Progenitor cell of endocrine pancreas (in vitro differentiated cells): ENCODE data around the gene SLC35D3. TPM values are rescaled to one million over a fixed set of nuclear protein-coding genes. Genes with fewer than 3 reads are reported as not detected.

Source experiments
- DNase-seq: peaks from one replicate; pipeline ENCODE4 v3.0.0; 2021; ENCODE audit warnings: low spot score; ENCODE audit not compliant: unreplicated experiment
- H3K27ac Mint-ChIP-seq: 2 replicates; pipeline ENCODE4 v1.8.0; 2021; ENCODE audit warnings: mild to moderate bottlenecking, moderate library complexity, mixed read lengths
- H3K27me3 Mint-ChIP-seq: 2 replicates; pipeline ENCODE4 v1.8.0; 2021; ENCODE audit warnings: mixed read lengths
- H3K36me3 Mint-ChIP-seq: 2 replicates; pipeline ENCODE4 v1.8.0; 2022; ENCODE audit warnings: mixed read lengths; ENCODE audit not compliant: insufficient read depth
- H3K4me1 Mint-ChIP-seq: 2 replicates; pipeline ENCODE4 v1.8.0; 2021; ENCODE audit warnings: low read depth, mixed read lengths
- H3K4me3 Mint-ChIP-seq: 2 replicates; pipeline ENCODE4 v1.8.0; 2021; ENCODE audit warnings: low read depth, mild to moderate bottlenecking, moderate library complexity, mixed read lengths
- H3K9me3 Mint-ChIP-seq: 2 replicates; pipeline ENCODE4 v1.8.0; 2021; ENCODE audit warnings: low read depth, mixed read lengths
- total RNA-seq: library from RNA; stranded (reverse); gene quantifications from 2 replicates; pipeline ENCODE4 v1.2.1, GENCODE V29; 2021
- TF ChIP-seq, protein P1 (sequence below): fragments of 200-600 bp; sonication (generic); IDR thresholded peaks from one replicate; pipeline ENCODE4 v1.5.0; 2021; ENCODE audit warnings: antibody characterized with exemption, mild to moderate bottlenecking; ENCODE audit not compliant: unreplicated experiment

The SLC35D3 gene
- total RNA-seq, 1 donor from 2014 or later: not detected

- H3K36me3 Mint-ChIP-seq: no peaks in the 10 kb centered on the region
- no peaks in the 10 kb centered on the region for H3K9me3 Mint-ChIP-seq
- H3K27ac Mint-ChIP-seq: no peak overlapping the region
- TF ChIP-seq, protein P1, sequence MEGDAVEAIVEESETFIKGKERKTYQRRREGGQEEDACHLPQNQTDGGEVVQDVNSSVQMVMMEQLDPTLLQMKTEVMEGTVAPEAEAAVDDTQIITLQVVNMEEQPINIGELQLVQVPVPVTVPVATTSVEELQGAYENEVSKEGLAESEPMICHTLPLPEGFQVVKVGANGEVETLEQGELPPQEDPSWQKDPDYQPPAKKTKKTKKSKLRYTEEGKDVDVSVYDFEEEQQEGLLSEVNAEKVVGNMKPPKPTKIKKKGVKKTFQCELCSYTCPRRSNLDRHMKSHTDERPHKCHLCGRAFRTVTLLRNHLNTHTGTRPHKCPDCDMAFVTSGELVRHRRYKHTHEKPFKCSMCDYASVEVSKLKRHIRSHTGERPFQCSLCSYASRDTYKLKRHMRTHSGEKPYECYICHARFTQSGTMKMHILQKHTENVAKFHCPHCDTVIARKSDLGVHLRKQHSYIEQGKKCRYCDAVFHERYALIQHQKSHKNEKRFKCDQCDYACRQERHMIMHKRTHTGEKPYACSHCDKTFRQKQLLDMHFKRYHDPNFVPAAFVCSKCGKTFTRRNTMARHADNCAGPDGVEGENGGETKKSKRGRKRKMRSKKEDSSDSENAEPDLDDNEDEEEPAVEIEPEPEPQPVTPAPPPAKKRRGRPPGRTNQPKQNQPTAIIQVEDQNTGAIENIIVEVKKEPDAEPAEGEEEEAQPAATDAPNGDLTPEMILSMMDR: no peak
- peaks cover 27% of the 10 kb centered on the region for H3K4me1 Mint-ChIP-seq
- no peak for DNase-seq
- H3K27me3 Mint-ChIP-seq: no peaks in the 10 kb centered on the region
- no peak overlapping the region for H3K4me3 Mint-ChIP-seq
Measured at GRCh38 chr6:136960781-136961180, 38.7 kb downstream of the SLC35D3 start.

GRCh38 chr6:136961848-136962247 is 39.7 kb downstream of the SLC35D3 start:
- no peak overlapping the region for H3K27ac Mint-ChIP-seq
- H3K27me3 Mint-ChIP-seq: no peaks in the 10 kb centered on the region
- DNase-seq: no peak
- TF ChIP-seq, protein P1: no peak
- H3K4me1 Mint-ChIP-seq: peaks cover 27% of the 10 kb centered on the region
- no peak overlapping the region for H3K4me3 Mint-ChIP-seq
- no peaks in the 10 kb centered on the region for H3K9me3 Mint-ChIP-seq
- H3K36me3 Mint-ChIP-seq: no peaks in the 10 kb centered on the region

DNA sequence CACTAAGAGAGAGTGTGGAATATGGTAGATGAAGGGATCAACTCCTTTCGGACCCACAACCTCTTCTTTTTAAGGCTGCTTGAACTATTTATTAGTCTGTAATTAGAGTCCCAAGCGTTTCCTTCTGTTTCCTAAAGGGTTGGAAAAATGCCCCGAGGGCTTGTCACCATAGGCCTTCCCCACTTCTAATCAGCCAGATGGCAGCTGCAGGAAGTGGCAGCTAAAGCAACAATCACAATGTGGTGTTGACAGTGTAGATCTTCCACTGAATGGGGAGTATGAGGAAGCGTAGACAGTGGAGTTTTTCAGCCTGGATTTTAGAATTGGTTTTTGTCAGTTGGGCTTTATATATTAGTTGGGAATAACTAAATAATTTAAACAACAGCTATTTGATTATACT is 40.6 kb downstream of the SLC35D3 start:
- TF ChIP-seq, protein P1: no peak
- Mint-ChIP-seq H3K4me1 (peaks cover 24% of the 10 kb centered on the region), H3K4me3 (no peak overlapping the region), H3K27ac (no peak overlapping the region), H3K27me3 (no peaks in the 10 kb centered on the region), H3K9me3 (no peaks in the 10 kb centered on the region), H3K36me3 (no peaks in the 10 kb centered on the region)
- no peak for DNase-seq

GRCh38 chr6:136963259-136963658 is 41.2 kb downstream of the SLC35D3 start:
- H3K9me3 Mint-ChIP-seq: no peaks in the 10 kb centered on the region
- no peaks in the 10 kb centered on the region for H3K27me3 Mint-ChIP-seq
- no peak overlapping the region for H3K4me3 Mint-ChIP-seq
- TF ChIP-seq, protein P1: no peak
- DNase-seq: no peak
- no peaks in the 10 kb centered on the region for H3K36me3 Mint-ChIP-seq
- no peak overlapping the region for H3K27ac Mint-ChIP-seq
- peaks cover 25% of the 10 kb centered on the region for H3K4me1 Mint-ChIP-seq

GRCh38 chr6:136964398-136964797 is 42.3 kb downstream of the SLC35D3 start:
- Mint-ChIP-seq H3K4me3 (no peak overlapping the region), H3K27ac (no peak overlapping the region)
- TF ChIP-seq, protein P1: no peak

More at GRCh38 chr6:136964398-136964797, 42.3 kb downstream of the SLC35D3 start:
- Mint-ChIP-seq H3K4me1 (peaks cover 18% of the 10 kb centered on the region), H3K9me3 (no peaks in the 10 kb centered on the region), H3K27me3 (no peaks in the 10 kb centered on the region), H3K36me3 (no peaks in the 10 kb centered on the region)
- no peak for DNase-seq
